NCI-H526 treated with DMSO at 0.1 percent for 48 hours (cell line): Measurements from ENCODE around the gene TBC1D3I.
"Not testable (repeated sequence)": the region's sequence is repeated elsewhere in the genome, so short reads cannot be mapped to it uniquely, and the experiment has no call there.

Experiments used
- DNase-seq: peaks from one replicate; lab custom pipeline; 2025; lab: John Stamatoyannopoulos, UW

TBC1D3I gene

DNA sequence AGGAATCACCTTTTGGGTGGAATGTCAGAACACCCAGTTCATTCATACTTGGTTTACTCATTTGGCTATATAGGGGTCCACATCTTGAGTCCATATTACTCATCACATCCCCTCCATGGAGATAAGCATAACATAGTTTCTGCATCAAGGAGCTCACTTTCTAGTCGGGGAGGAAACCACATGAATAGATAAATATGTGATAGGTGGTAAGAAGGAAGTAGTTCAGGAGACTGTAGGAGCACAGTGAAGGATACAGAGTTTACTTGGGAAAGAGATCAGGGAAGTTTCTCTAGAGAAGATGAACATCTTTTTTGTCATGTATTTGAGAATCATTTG, 57.9 kb downstream of the TBC1D3I start:
- not testable (repeated sequence) for DNase-seq

DNA sequence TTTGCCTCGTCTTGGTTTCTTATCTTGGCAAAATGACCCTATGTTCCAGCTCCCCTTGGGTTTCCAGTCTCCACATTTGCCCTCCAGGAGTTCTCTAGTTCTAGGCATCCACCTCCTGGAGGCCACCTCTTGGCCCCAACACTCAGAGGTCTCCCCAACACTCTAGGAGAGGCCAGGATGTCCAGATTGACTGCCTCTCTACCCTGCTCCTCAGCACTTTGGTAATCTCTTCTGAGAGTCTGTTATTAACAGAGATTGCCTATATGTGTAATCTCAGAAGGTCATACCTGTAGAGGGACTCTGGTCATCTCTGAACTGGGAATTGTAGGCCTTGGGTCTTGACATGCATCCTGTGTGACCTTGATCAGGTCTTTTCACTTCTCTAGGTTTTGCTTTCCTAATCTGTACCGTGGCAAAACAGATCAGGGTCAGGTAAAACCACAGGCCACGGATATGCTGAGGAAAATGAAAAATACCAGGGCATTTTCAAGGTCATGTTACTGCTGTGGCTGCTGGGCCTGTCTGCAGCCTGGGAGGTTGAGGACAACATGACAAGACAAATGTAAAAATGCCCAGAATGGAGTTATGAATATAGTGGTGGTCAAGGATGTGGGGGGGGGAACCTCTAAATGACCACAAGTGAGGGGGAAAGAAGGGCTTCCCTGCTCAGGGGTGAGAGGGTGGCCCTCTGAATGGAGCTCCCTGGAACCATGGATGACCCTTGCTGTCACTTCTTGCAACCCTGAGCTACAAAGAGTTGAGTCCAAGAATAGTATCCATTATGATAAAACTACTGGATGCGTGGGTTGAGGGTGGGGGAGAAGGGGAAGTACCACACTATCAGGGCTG, 58.5 kb downstream of the TBC1D3I start:
- DNase-seq, result no peak

DNA sequence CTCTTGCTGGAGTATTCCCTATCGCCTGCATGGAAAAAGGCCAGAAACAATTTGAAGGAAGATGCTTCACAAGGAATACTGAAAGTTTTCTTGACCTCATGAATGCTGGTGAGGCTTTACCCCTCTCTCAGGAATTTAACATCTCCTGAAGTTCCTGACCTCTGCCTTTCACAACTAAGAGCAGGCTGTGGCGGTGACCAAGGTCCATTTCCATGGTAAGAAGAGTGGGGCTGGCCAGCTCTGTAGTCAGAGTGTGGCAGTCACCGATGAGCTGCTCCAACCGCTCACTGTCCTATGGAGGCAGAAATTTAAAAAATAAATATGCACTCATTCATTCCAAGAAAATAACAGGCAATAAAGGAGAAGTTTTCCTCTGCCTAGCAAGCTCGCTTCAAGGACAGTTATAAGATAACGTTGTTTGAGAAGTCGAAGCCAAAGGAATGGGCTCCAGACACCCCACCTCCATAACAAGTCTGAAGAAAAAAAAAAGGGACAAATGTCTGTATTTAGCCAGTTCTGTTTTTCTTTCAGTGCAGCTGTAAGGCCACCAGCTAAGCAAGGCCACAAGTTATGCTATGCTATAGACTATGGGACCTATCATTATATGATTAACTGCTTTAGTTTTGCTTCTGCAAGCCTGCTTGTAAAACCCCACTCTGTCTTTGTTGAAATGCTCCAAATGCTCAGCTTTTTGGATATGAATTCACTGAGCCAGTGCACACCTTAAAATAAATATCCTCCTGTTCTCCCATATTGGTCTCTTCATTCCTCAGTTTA, 59.5 kb downstream of the TBC1D3I start:
- DNase-seq, result no peak
